GM21390 (cell line): ENCODE measurements around the gene NOXRED1.
"Not testable (repeated sequence)": the region's sequence is repeated elsewhere in the genome, so short reads cannot be mapped to it uniquely, and the experiment has no call there.

ENCODE experiments used
- ATAC-seq: cut with Tn5 transposase; IDR thresholded peaks from one replicate; pipeline ENCODE4 v1.9.1; 2021; ENCODE audit not compliant: unreplicated experiment

The NOXRED1 gene

GRCh38 chr14:77423423-77423822, at the start of gene NOXRED1:
Gene NOXRED1 (minus strand): TSS chr14:77423523. CDS start chr14:77422889, 634 bp downstream.
- ATAC-seq = no peak

GRCh38 chr14:77470224-77470870, 47.0 kb upstream of the NOXRED1 start:
- ATAC-seq = no peak

GRCh38 chr14:77469539-77469938, 46.2 kb upstream of the NOXRED1 start:
- no peak for ATAC-seq

- ATAC-seq = no peak
These were observed 45.8 kb upstream of the NOXRED1 start for GRCh38 chr14:77469067-77469505.

GRCh38 chr14:77467801-77468200, 44.5 kb upstream of the NOXRED1 start:
- ATAC-seq = no peak

- no peak for ATAC-seq
These were observed 35.9 kb upstream of the NOXRED1 start for GRCh38 chr14:77459072-77459723.

GRCh38 chr14:77458249-77458950, 35.1 kb upstream of the NOXRED1 start:
- peak; percentile 20 for ATAC-seq

- peak; percentile 87 for ATAC-seq
These were observed 34.4 kb upstream of the NOXRED1 start, which contains the start of the genes AHSA1 and VIPAS39 for GRCh38 chr14:77457522-77458248. Gene AHSA1 (plus strand): TSS chr14:77458093. CDS start chr14:77458190, 97 bp downstream. Gene VIPAS39 (minus strand): TSS chr14:77457601. CDS start chr14:77454102, 3,499 bp downstream.

GRCh38 chr14:77457115-77457521, 33.8 kb upstream of the NOXRED1 start:
- ATAC-seq = peak; percentile 19

- ATAC-seq = no peak
These were observed 32.8 kb upstream of the NOXRED1 start for GRCh38 chr14:77455966-77456640.

- no peak for ATAC-seq
These were observed 18.9 kb upstream of the NOXRED1 start for GRCh38 chr14:77442196-77442595.

- ATAC-seq = no peak
These were observed 16.5 kb upstream of the NOXRED1 start for GRCh38 chr14:77439861-77440260.

GRCh38 chr14:77438596-77438995, 15.3 kb upstream of the NOXRED1 start:
- ATAC-seq = no peak

GRCh38 chr14:77436042-77436441, 12.7 kb upstream of the NOXRED1 start:
- ATAC-seq = no peak

GRCh38 chr14:77426396-77426795, 3.1 kb upstream of the NOXRED1 start:
- no peak for ATAC-seq

GRCh38 chr14:77424862-77425261, 1.5 kb upstream of the NOXRED1 start:
- no peak for ATAC-seq

- no peak for ATAC-seq
These were observed 2.1 kb downstream of the NOXRED1 start for GRCh38 chr14:77421201-77421600.

GRCh38 chr14:77416836-77417235, 6.5 kb downstream of the NOXRED1 start:
- ATAC-seq = no peak

GRCh38 chr14:77416098-77416497, 7.2 kb downstream of the NOXRED1 start:
- ATAC-seq = not testable (repeated sequence)

- ATAC-seq = not testable (repeated sequence)
These were observed 7.8 kb downstream of the NOXRED1 start for GRCh38 chr14:77415403-77416030.
